K562 (cell line): ENCODE data around the gene PDGFA. TPM values are rescaled to one million over a fixed set of nuclear protein-coding genes. Genes with fewer than 3 reads are reported as not detected.

Source experiments
- ATAC-seq: fragments of 200-7000 bp; cut with Tn5 transposase; 3 replicates; pipeline ENCODE4 v1.9.1; 2020; ENCODE audit warnings: moderate library complexity
- BruUV-seq: library from RNA; stranded (reverse); fragments of 400-500 nt; replicated peaks from 2 replicates; lab custom pipeline; 2021; lab: Mats Ljungman, UMichigan
- CTCF ChIA-PET: fragments of 300-600 bp; formaldehyde crosslinking; extraction: SDS; loops from one replicate; lab custom pipeline; 2021; ENCODE audit warnings: low intra/inter-chr PET ratio; lab: Yijun Ruan, JAX
- POLR2A ChIA-PET: fragments of 300-600, 350-650 bp; sonication (Branson Sonifier 250); formaldehyde crosslinking; extraction: SDS; loops from one replicate; lab custom pipeline; 2021; ENCODE audit warnings: antibody characterized with exemption, inconsistent platforms; lab: Yijun Ruan, JAX
- DNase-seq, 4 experiments: peaks; one replicate each; pipeline versions ENCODE4 v3.0.0 to v3.0.0-alpha.2; 2011 to 2018; ENCODE audit warnings: low spot score in 3 of 4, mixed read lengths in 3 of 4; ENCODE audit errors: extremely low read depth in 1 of 4
- FAIRE-seq: peaks from 2 replicates; lab custom pipeline; 2011; peaks lifted over from hg19 to GRCh38; lab: Jason Lieb, UNC
- H2AFZ ChIP-seq: 2 replicates; pipeline ENCODE4 v1.6.0; 2011; ENCODE audit warnings: low read depth, low read length, control low read depth, inconsistent platforms
- H3K27ac ChIP-seq: fragments of 200-600 bp; 3 replicates; pipeline ENCODE4 v1.8.0; 2011; ENCODE audit warnings: low read depth, mild to moderate bottlenecking, control low read depth, inconsistent platforms, low read length, moderate library complexity, mixed read lengths; ENCODE audit errors: extremely low read depth
- H3K27me3 ChIP-seq, 2 experiments: fragments of 300-600 bp in 1 of 2; 2 replicates in 1 of 2; 3 replicates in 1 of 2; pipeline versions ENCODE4 v1.6.0 to v1.8.0; 2011; ENCODE audit warnings: inconsistent platforms in 2 of 2, low read length in 2 of 2, mild to moderate bottlenecking in 1 of 2, mixed read lengths in 1 of 2, moderate library complexity in 1 of 2; ENCODE audit not compliant: control insufficient read depth in 2 of 2, insufficient read depth in 2 of 2
- H3K36me3 ChIP-seq: fragments of 300-600 bp; 3 replicates; pipeline ENCODE4 v1.8.0; 2011; ENCODE audit warnings: mild to moderate bottlenecking, low read length, inconsistent platforms; ENCODE audit not compliant: control insufficient read depth, insufficient read depth
- H3K4me1 ChIP-seq, 2 experiments: fragments of 200-600 bp in 1 of 2; replicated peaks in 1 of 2; 2 replicates in 1 of 2; 3 replicates in 1 of 2; pipeline versions ENCODE4 v1.5.1 to v1.8.0; 2011; ENCODE audit warnings: inconsistent platforms in 2 of 2, low read length in 2 of 2, mild to moderate bottlenecking in 1 of 2, mixed read lengths in 1 of 2, moderate library complexity in 1 of 2; ENCODE audit not compliant: control insufficient read depth in 2 of 2, insufficient read depth in 2 of 2
- H3K4me2 ChIP-seq: 2 replicates; pipeline ENCODE4 v1.6.1; 2011; ENCODE audit warnings: low read length, control low read depth, inconsistent platforms, mixed read lengths; ENCODE audit not compliant: insufficient read depth
- H3K4me3 ChIP-seq: fragments of 200-600 bp; sonication (generic), shearing (Covaris generic); 2 replicates; pipeline ENCODE4 v1.5.1; 2016; ENCODE audit warnings: control low read depth, inconsistent platforms
- H3K79me2 ChIP-seq: fragments of 200-600 bp; 3 replicates; pipeline ENCODE4 v1.8.0; 2011; ENCODE audit warnings: low read length, inconsistent platforms; ENCODE audit not compliant: control insufficient read depth, insufficient read depth
- H3K9ac ChIP-seq, 2 experiments: 2 replicates each; pipeline versions ENCODE4 v1.6.0 to v1.6.1; 2011; ENCODE audit warnings: low read depth in 2 of 2, low read length in 2 of 2, control low read depth in 1 of 2, inconsistent platforms in 1 of 2, mild to moderate bottlenecking in 1 of 2, mixed read lengths in 1 of 2; ENCODE audit not compliant: insufficient read depth in 1 of 2
- H3K9me1 ChIP-seq: one replicate; pipeline ENCODE4 v1.6.0; 2011; ENCODE audit warnings: inconsistent platforms, mild to moderate bottlenecking, low read length, moderate library complexity; ENCODE audit not compliant: control insufficient read depth, insufficient read depth
- H3K9me3 ChIP-seq: replicated peaks from 2 replicates; pipeline ENCODE4 v1.5.1; 2011; ENCODE audit warnings: low read depth, low read length, inconsistent platforms; ENCODE audit not compliant: control insufficient read depth, insufficient read depth
- H4K20me1 ChIP-seq: replicated peaks from 2 replicates; pipeline ENCODE4 v1.6.1; 2011; ENCODE audit warnings: low read length, inconsistent platforms, mixed read lengths; ENCODE audit not compliant: control insufficient read depth, insufficient read depth
- KLF1 ChIP-seq: fragments of 450-650 bp; IDR thresholded peaks from 2 replicates; pipeline ENCODE4 v1.6.1; 2016; ENCODE audit warnings: missing genetic modification characterization, missing compliant biosample characterization
- TAF15 ChIP-seq: fragments of 200-400 bp; formaldehyde crosslinking; IDR thresholded peaks from 2 replicates; pipeline ENCODE4 v1.6.1; 2017; ENCODE audit warnings: mild to moderate bottlenecking, low read depth, low read length, moderate library complexity
- ZNF696 ChIP-seq: fragments of 250-450 bp; sonication (Bioruptor Pico); conservative IDR thresholded peaks from 2 replicates; pipeline ENCODE4 v1.4.0; 2020; ENCODE audit warnings: mild to moderate bottlenecking, moderate library complexity
- WGBS: fragments of 100-300 bp; shearing (Covaris generic); methylation state at CpG from one replicate; pipeline ENCODE4 v1.1.6; 2016; ENCODE audit warnings: low coverage, mixed read lengths; ENCODE audit not compliant: insufficient coverage; ENCODE audit errors: missing lambda C conversion rate; 5-methylcytosine and 5-hydroxymethylcytosine counted together
- in situ Hi-C: fragments of 300-500 bp; cut with MboI; formaldehyde crosslinking; loops from 4 replicates; pipeline ENCODE4 v1.15.0; 2018; ENCODE audit warnings: inconsistent platforms, mixed read lengths
- intact Hi-C: fragments of 100-400 bp; cut with micrococcal nuclease; formaldehyde crosslinking; loops from 2 replicates; pipeline ENCODE4 v1.14.2; 2022
- polyA plus RNA-seq, 8 experiments: library from polyadenylated mRNA; depleted of rRNA in 4 of 8; stranded (reverse) in 5 of 8; unstranded in 3 of 8; fragments of >200 nt; fragmentation: Nextera tagmentation in 2 of 8; fragmentation: Illumina TruSeq in 1 of 8; extraction: Ambion mirVana in 2 of 8; extraction: Trizol in 1 of 8; gene quantifications; 2 replicates each; pipeline versions ENCODE4 v1.2.1 to v1.2.3, GENCODE V29; 2011 to 2014; ENCODE audit warnings: inconsistent platforms in 1 of 8, missing spikeins in 1 of 8
- total RNA-seq, 7 experiments: library from RNA; depleted of rRNA in 6 of 7; stranded (reverse); fragments of >200 nt in 6 of 7; fragmentation: Illumina TruSeq in 2 of 7; extraction: Trizol in 2 of 7; gene quantifications; 2 replicates each; pipeline versions ENCODE4 v1.2.1 to v1.2.3, GENCODE V29; 2011 to 2021; ENCODE audit warnings: low replicate concordance in 1 of 7
- TF ChIP-seq, protein P1 (sequence below): sonication (generic); formaldehyde crosslinking; IDR thresholded peaks from 2 replicates; pipeline ENCODE4 v1.9.0; 2022; ENCODE audit warnings: mild to moderate bottlenecking, missing genetic modification reagents

Gene PDGFA
- total and polyA plus RNA-seq, 9 of the 15 experiments (the other 6 are each of a cell fraction or from before 2014, with no cell fraction given): 2.5 to 10.2 (median 4.6) TPM

DNA sequence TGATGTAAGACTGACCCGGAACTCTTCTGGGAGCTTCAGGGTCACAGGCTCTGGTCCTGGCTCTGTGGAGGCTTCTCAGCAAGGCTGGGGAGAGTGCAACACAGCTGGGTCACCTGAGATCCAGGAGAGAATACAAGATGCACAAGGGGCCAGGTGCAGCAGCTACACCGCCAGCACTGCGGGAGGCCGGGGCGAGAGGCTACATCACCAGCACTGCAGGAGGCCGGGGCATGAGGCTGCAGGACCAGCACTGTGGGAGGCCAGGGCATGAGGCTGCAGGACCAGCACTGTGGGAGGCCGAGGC is 44.3 kb downstream of the PDGFA start:
- H3K4me3 ChIP-seq: no peak overlapping the region
- no peak overlapping the region for H2AFZ ChIP-seq
- WGBS: 85% methylated on average over 3 of the region's 7 CpGs
- H3K9me3 ChIP-seq: peaks cover 6% of the 10 kb centered on the region
- H3K79me2 ChIP-seq: no peaks in the 10 kb centered on the region
- DNase-seq: no peak
- H3K4me1 ChIP-seq: peaks cover 19 to 59% of the 10 kb centered on the region in 2 experiments
- BruUV-seq: no TSS peak
- intact Hi-C loops: no loop called here
- no peak overlapping the region for H3K9ac ChIP-seq
- TF ChIP-seq TAF15: no peak
- TF ChIP-seq, all 486 proteins: peak for 0
- CTCF ChIA-PET: no interaction called here
- H3K27me3 ChIP-seq: no peaks in the 10 kb centered on the region
- no peak overlapping the region for H3K4me2 ChIP-seq
- FAIRE-seq: no peak
- POLR2A ChIA-PET: no interaction called here
- no peak overlapping the region for H3K27ac ChIP-seq
- no peaks in the 10 kb centered on the region for H3K9me1 ChIP-seq
- in situ Hi-C loops: no loop called here
- no peaks in the 10 kb centered on the region for H4K20me1 ChIP-seq
- H3K36me3 ChIP-seq: no peaks in the 10 kb centered on the region
- ATAC-seq: no peak

DNA sequence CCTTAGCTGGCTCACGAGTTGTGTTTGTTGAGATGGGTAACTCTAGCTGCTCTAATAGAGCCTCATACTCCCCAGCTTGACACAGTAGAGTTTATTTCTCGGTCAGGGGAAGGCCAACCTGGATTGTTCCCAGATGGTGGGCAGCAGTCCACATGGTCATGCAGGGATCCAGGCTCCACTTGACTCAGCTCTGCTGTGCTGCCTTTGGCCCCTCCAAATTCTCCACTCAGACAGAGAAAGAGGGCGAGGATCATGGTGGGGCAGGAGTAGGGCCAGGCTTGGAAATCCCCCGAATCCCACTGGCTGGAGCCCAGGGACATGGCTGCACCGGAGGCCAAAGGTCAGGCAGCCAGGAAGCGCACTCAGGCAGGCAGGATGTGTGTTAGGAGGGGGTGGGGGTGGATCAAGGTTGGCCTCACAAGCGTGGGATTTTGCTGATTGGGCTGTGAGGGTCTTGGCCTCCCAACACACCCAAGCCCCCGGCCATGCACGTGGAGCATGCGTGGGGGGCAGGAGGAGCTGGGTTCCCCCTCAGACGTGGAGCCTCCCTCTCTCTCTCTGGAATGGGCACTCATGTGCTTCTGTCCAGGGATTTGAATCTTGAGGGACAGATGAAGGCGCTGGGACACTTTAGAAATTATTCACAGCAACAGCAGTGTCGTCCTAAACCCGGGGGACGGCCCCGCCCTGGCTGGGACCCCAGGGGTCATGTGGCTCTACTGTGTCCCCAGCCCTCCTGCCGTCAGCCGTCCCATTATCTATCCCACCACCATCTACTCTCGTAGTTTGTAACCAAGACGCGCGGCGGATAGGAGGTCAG is 44.8 kb downstream of the PDGFA start:
- no peak for FAIRE-seq
- H3K9me1 ChIP-seq: no peaks in the 10 kb centered on the region
- no peak for TF ChIP-seq KLF1 (tag)
- TF ChIP-seq, protein P1, sequence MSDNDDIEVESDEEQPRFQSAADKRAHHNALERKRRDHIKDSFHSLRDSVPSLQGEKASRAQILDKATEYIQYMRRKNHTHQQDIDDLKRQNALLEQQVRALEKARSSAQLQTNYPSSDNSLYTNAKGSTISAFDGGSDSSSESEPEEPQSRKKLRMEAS: 0 out of 2 replicates have a peak, but pooled peaks have one; percentile 15
- TF ChIP-seq ZNF696 (CRISPR knock-in tag): no peak
- BruUV-seq: no TSS peak
- no peaks in the 10 kb centered on the region for H3K27me3 ChIP-seq
- no peak overlapping the region for H3K4me3 ChIP-seq
- peaks cover 6% of the 10 kb centered on the region for H3K9me3 ChIP-seq
- 58% methylated on average over 22 of the region's 23 CpGs for WGBS
- ChIA-PET POLR2A (interaction anchor here (0.6 kb wide), 1 partner anchor 16 kb away, joined by 3 read pairs; no protein-coding TSS in a partner anchor), CTCF (no interaction called here)
- intact Hi-C loops: no loop called here
- H3K79me2 ChIP-seq: no peaks in the 10 kb centered on the region
- no peak overlapping the region for H3K27ac ChIP-seq
- ATAC-seq: no peak
- H3K36me3 ChIP-seq: no peaks in the 10 kb centered on the region
- peak overlapping the region in 1 of 2 experiments; percentile 64; a peak in 2 of 4 replicates for H3K9ac ChIP-seq
- no peak overlapping the region for H3K4me2 ChIP-seq
- no peak for DNase-seq
- peaks cover 14 to 53% of the 10 kb centered on the region in 2 experiments for H3K4me1 ChIP-seq
- H2AFZ ChIP-seq: no peak overlapping the region
- in situ Hi-C loops: no loop called here
- H4K20me1 ChIP-seq: no peaks in the 10 kb centered on the region
